Measurements from ENCODE around the gene ADGRV1. TPM values are rescaled to one million over a fixed set of nuclear protein-coding genes. Genes with fewer than 3 reads are reported as not detected.

The ADGRV1 gene
- polyA plus RNA-seq, 1 of the 3 experiments (the other 2 are of a cell fraction): 0.23 TPM

- Histone ChIP-seq H3K4me2 (no peak overlapping the region), H4K20me1 (ENCODE audit: insufficient read depth) (no peaks in the 10 kb centered on the region), H3F3A (replicated peaks; ENCODE audit: insufficient read depth) (no peaks in the 10 kb centered on the region), H3K79me2 (ENCODE audit: insufficient read depth) (no peaks in the 10 kb centered on the region), H3K4me1 (ENCODE audit: control insufficient read depth in 1 of 2, insufficient read depth in 2 of 2, low read depth in 1 of 2, low read length in 1 of 2) (no peaks in the 10 kb centered on the region; a peak in 2 of 4 replicates), H3K4me3 (ENCODE audit: low read depth in 2 of 2, low read length in 1 of 2) (no peak overlapping the region), H3K27me3 (ENCODE audit: insufficient read depth) (no peaks in the 10 kb centered on the region), H3K36me3 (replicated peaks in 1 of 2; ENCODE audit: control insufficient read depth in 1 of 2, insufficient read depth in 2 of 2, low read length in 1 of 2) (no peaks in the 10 kb centered on the region), H3K27ac (ENCODE audit: low read depth in 2 of 2, low read length in 1 of 2) (no peak overlapping the region), H3K9me2 (no peaks in the 10 kb centered on the region), H3K9me3 (no peaks in the 10 kb centered on the region), H3K9ac (no peak overlapping the region), H2AFZ (ENCODE audit: low read depth) (no peak overlapping the region)
- ChIA-PET CTCF (no interaction called here), POLR2A (no interaction called here)
- DNase-seq: no peak
- TF ChIP-seq RAD21 (IDR thresholded peaks at IDR 0.05; ENCODE audit: low read length): no peak
- TF ChIP-seq RFX5 (IDR thresholded peaks at IDR 0.05; ENCODE audit: low read length): no peak
- no peak for TF ChIP-seq FOXM1 (IDR thresholded peaks at IDR 0.05; ENCODE audit: low read depth)
- TF ChIP-seq NFIC (IDR thresholded peaks at IDR 0.05; ENCODE audit: borderline replicate concordance): no peak
- no peak for TF ChIP-seq GATA2 (CRISPR knock-in tag; IDR thresholded peaks at IDR 0.05)
- TF ChIP-seq EP300 (IDR thresholded peaks at IDR 0.05; ENCODE audit: borderline replicate concordance in 1 of 2, low read depth in 1 of 2, low read length in 1 of 2): no peak
- TF ChIP-seq EZH2phosphoT487 (IDR thresholded peaks at IDR 0.05; ENCODE audit: borderline replicate concordance, low read depth): no peak
- TF ChIP-seq USF1 (IDR thresholded peaks at IDR 0.05; ENCODE audit: borderline replicate concordance, low read depth): no peak
- no peak for TF ChIP-seq YY1 (IDR thresholded peaks at IDR 0.05; ENCODE audit: low read depth)
- no peak for TF ChIP-seq SIN3A (IDR thresholded peaks at IDR 0.05; ENCODE audit: borderline replicate concordance, low read depth, low read length)
- no peak for TF ChIP-seq RXRA (IDR thresholded peaks at IDR 0.05; ENCODE audit: borderline replicate concordance, low read depth)
- TF ChIP-seq, protein P1, sequence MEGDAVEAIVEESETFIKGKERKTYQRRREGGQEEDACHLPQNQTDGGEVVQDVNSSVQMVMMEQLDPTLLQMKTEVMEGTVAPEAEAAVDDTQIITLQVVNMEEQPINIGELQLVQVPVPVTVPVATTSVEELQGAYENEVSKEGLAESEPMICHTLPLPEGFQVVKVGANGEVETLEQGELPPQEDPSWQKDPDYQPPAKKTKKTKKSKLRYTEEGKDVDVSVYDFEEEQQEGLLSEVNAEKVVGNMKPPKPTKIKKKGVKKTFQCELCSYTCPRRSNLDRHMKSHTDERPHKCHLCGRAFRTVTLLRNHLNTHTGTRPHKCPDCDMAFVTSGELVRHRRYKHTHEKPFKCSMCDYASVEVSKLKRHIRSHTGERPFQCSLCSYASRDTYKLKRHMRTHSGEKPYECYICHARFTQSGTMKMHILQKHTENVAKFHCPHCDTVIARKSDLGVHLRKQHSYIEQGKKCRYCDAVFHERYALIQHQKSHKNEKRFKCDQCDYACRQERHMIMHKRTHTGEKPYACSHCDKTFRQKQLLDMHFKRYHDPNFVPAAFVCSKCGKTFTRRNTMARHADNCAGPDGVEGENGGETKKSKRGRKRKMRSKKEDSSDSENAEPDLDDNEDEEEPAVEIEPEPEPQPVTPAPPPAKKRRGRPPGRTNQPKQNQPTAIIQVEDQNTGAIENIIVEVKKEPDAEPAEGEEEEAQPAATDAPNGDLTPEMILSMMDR (IDR thresholded peaks at IDR 0.05): no peak
- no peak for TF ChIP-seq FOSL2 (IDR thresholded peaks at IDR 0.05; ENCODE audit: borderline replicate concordance, low read depth)
- TF ChIP-seq, protein P2, sequence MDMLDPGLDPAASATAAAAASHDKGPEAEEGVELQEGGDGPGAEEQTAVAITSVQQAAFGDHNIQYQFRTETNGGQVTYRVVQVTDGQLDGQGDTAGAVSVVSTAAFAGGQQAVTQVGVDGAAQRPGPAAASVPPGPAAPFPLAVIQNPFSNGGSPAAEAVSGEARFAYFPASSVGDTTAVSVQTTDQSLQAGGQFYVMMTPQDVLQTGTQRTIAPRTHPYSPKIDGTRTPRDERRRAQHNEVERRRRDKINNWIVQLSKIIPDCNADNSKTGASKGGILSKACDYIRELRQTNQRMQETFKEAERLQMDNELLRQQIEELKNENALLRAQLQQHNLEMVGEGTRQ (IDR thresholded peaks at IDR 0.05; ENCODE audit: borderline replicate concordance, low read depth, low read length): no peak
- no peak for TF ChIP-seq FOXJ3 (CRISPR knock-in tag; IDR thresholded peaks at IDR 0.05)
- TF ChIP-seq RCOR1 (IDR thresholded peaks at IDR 0.05; ENCODE audit: low read length): no peak
- TF ChIP-seq SMC3 (IDR thresholded peaks at IDR 0.05; ENCODE audit: low read depth, low read length): no peak
- TF ChIP-seq MEF2A (IDR thresholded peaks at IDR 0.05; ENCODE audit: borderline replicate concordance, low read depth): no peak
- TF ChIP-seq MXI1 (IDR thresholded peaks at IDR 0.05; ENCODE audit: low read depth, low read length): no peak
- TF ChIP-seq TEAD4 (IDR thresholded peaks at IDR 0.05; ENCODE audit: borderline replicate concordance, insufficient read depth): no peak
- 25% methylated on average over 4 of the region's 4 CpGs for WGBS (ENCODE audit: low lambda C conversion rate)
Observed at GRCh38 chr5:91016954-91017700, 458.5 kb downstream of the ADGRV1 start.

Data from SK-N-SH (cell line).